ENCODE data around the gene SLX4. TPM values are rescaled to one million over a fixed set of nuclear protein-coding genes. Genes with fewer than 3 reads are reported as not detected.

Gene SLX4
- total RNA-seq, 1 donor from 2014 or later, result 7.1 TPM

DNA sequence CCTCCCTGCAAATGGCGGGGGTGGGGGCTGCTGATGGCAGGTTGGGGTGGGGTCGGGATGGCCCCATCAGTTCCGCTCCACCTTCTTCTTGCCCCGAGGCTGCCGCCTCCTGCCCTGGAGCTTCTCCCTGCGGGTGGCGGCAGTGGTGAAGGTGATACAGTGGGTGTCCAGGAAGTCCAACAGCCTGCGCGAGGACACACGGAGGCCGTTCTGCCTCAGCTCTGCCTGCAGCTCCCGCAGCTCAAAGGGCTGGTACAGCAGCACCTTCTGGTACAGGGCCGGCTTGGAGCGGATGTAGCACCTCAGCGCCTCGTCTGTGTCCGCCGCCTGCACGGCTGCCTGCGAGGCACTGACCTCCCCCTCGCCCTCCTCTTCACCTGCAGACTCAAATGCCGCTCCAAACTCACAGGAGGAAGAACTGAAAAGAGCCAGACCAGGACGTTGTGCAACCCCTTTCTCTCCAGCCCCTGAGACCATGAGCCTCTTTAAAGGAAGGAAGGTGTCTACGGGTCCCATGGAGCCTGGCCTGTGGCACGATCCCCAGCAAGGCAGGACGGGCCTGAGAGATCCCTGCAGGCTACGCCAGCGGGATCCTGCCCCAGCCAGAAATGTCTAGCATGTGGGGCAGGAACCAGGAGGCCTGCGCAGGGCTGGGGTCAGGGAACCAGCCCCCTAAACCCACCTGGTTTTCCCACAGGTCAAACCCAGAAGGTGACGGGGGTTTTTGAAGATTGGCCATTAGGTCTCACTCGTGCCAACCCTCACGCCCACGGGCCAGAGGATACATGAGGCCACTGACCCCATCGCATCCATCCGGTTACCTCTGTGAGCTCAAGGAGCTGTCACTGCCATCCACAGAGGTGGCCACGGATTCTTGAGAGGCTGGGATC is 28.9 kb downstream of the SLX4 start:
- DNase-seq (ENCODE audit: extremely low spot score, unreplicated experiment), result no peak
- Mint-ChIP-seq H3K27ac (ENCODE audit: unreplicated experiment) (no peak overlapping the region), H3K4me1 (ENCODE audit: unreplicated experiment) (peaks cover 6% of the 10 kb centered on the region), H3K36me3 (ENCODE audit: unreplicated experiment) (peaks cover 2% of the 10 kb centered on the region), H3K27me3 (ENCODE audit: unreplicated experiment) (no peaks in the 10 kb centered on the region), H3K4me3 (ENCODE audit: unreplicated experiment) (no peak overlapping the region), H3K9me3 (ENCODE audit: unreplicated experiment) (no peaks in the 10 kb centered on the region)
- TF ChIP-seq, protein P1, sequence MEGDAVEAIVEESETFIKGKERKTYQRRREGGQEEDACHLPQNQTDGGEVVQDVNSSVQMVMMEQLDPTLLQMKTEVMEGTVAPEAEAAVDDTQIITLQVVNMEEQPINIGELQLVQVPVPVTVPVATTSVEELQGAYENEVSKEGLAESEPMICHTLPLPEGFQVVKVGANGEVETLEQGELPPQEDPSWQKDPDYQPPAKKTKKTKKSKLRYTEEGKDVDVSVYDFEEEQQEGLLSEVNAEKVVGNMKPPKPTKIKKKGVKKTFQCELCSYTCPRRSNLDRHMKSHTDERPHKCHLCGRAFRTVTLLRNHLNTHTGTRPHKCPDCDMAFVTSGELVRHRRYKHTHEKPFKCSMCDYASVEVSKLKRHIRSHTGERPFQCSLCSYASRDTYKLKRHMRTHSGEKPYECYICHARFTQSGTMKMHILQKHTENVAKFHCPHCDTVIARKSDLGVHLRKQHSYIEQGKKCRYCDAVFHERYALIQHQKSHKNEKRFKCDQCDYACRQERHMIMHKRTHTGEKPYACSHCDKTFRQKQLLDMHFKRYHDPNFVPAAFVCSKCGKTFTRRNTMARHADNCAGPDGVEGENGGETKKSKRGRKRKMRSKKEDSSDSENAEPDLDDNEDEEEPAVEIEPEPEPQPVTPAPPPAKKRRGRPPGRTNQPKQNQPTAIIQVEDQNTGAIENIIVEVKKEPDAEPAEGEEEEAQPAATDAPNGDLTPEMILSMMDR (IDR thresholded peaks at IDR 0.05), result no peak

DNA sequence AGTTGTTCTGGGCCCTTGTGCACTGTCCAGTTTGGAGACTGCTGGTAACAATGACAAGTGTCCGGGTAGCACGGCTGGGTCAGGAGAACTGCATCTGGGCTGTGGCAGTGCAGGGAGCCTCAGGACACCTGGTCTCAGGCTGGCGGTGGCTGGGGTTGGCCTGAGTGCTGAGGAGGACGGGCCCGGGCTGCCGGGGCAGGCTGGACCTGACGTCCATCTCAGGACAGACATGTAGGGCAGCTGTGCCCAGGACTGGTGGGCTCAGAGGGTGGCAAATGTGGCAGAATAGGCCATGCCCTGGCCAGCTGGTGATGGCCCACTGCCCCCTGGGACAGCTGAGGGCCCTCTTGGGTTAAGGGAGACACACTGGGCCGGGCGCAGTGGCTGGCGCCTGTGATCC is 30.0 kb downstream of the SLX4 start:
- TF ChIP-seq, protein P1 (IDR thresholded peaks at IDR 0.05), result no peak
- no peak for DNase-seq (ENCODE audit: extremely low spot score, unreplicated experiment)
- Mint-ChIP-seq H3K27me3 (ENCODE audit: unreplicated experiment) (no peaks in the 10 kb centered on the region), H3K27ac (ENCODE audit: unreplicated experiment) (no peak overlapping the region), H3K9me3 (ENCODE audit: unreplicated experiment) (no peaks in the 10 kb centered on the region), H3K36me3 (ENCODE audit: unreplicated experiment) (peaks cover 2% of the 10 kb centered on the region), H3K4me3 (ENCODE audit: unreplicated experiment) (no peak overlapping the region), H3K4me1 (ENCODE audit: unreplicated experiment) (peaks cover 6% of the 10 kb centered on the region)

DNA sequence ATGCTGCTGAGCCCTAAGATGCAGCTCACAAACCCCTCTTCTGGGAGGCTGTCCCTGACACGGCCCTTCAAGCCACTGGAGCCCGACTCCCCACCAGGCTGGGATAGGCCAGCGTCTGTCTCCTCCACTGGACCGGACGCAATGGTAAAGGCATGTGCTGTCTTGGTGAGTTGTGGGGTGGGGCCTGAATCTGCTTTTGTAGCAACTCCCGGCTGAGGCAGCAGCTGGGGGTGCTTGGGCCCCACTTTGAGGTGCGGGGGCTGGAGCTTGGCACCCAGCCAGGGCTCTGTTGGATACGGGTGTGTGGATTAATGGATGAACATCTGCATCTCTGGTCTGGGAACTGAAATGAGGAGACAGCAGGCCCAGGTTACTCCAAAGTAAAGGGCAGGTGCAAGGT is 30.7 kb downstream of the SLX4 start:
- Mint-ChIP-seq H3K27ac (ENCODE audit: unreplicated experiment) (no peak overlapping the region), H3K36me3 (ENCODE audit: unreplicated experiment) (peaks cover 2% of the 10 kb centered on the region), H3K4me1 (ENCODE audit: unreplicated experiment) (peaks cover 6% of the 10 kb centered on the region), H3K4me3 (ENCODE audit: unreplicated experiment) (no peak overlapping the region), H3K9me3 (ENCODE audit: unreplicated experiment) (no peaks in the 10 kb centered on the region), H3K27me3 (ENCODE audit: unreplicated experiment) (no peaks in the 10 kb centered on the region)
- TF ChIP-seq, protein P1 (IDR thresholded peaks at IDR 0.05), result no peak
- DNase-seq (ENCODE audit: extremely low spot score, unreplicated experiment), result no peak

DNA sequence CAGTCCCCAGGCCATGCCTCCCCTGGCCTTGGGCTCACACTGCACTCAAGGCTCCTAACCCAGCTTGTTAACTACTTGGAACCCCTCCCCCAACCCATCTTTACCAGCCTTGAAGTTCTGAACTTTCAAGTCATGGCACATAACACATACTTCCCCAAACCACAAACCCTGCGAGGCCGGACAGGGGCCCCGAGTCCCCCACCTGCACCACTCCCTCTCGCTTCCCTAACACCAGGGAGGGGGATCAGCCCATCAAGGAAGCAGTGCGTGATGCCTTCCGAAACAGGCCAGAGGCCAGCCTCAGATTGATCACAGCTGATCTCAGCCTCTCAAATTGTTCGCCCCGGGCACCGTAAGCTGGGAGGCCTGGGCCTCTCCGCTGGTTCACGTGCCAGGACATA is 31.2 kb downstream of the SLX4 start:
- H3K36me3 Mint-ChIP-seq (ENCODE audit: unreplicated experiment), result peaks cover 2% of the 10 kb centered on the region
- no peak for DNase-seq (ENCODE audit: extremely low spot score, unreplicated experiment)
- no peak overlapping the region for H3K27ac Mint-ChIP-seq (ENCODE audit: unreplicated experiment)
- H3K27me3 Mint-ChIP-seq (ENCODE audit: unreplicated experiment), result no peaks in the 10 kb centered on the region
- peaks cover 6% of the 10 kb centered on the region for H3K4me1 Mint-ChIP-seq (ENCODE audit: unreplicated experiment)
- TF ChIP-seq, protein P1 (IDR thresholded peaks at IDR 0.05), result no peak
- H3K4me3 Mint-ChIP-seq (ENCODE audit: unreplicated experiment), result no peak overlapping the region
- no peaks in the 10 kb centered on the region for H3K9me3 Mint-ChIP-seq (ENCODE audit: unreplicated experiment)

DNA sequence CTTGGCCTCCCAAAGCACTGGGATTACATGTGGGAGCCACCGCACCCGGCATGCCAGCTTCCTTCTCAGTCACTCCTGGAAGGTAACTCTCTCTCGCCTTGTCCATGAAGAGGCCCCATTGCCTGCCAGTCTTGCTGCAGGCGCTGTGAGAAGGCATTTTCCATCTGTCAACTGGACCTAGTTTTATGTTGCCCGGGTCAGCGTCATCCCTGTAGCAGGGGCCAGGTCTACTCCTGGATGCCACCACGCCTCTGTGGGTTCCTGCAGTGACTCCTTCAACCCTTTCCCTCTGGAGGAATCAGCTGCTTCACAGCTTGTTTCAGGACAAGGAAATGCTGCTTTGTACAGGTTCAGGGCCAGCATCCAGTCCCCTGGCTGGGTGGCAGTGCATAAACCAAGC is 31.6 kb downstream of the SLX4 start:
- TF ChIP-seq, protein P1 (IDR thresholded peaks at IDR 0.05), result no peak
- no peak for DNase-seq (ENCODE audit: extremely low spot score, unreplicated experiment)
- H3K4me1 Mint-ChIP-seq (ENCODE audit: unreplicated experiment), result peaks cover 6% of the 10 kb centered on the region
- no peaks in the 10 kb centered on the region for H3K27me3 Mint-ChIP-seq (ENCODE audit: unreplicated experiment)
- no peaks in the 10 kb centered on the region for H3K9me3 Mint-ChIP-seq (ENCODE audit: unreplicated experiment)
- no peak overlapping the region for H3K27ac Mint-ChIP-seq (ENCODE audit: unreplicated experiment)
- peaks cover 2% of the 10 kb centered on the region for H3K36me3 Mint-ChIP-seq (ENCODE audit: unreplicated experiment)
- H3K4me3 Mint-ChIP-seq (ENCODE audit: unreplicated experiment), result no peak overlapping the region
